Kidney tubule cell (primary cell): Measurements from ENCODE around the gene SOWAHC.
"Not testable (repeated sequence)": the region's sequence is repeated elsewhere in the genome, so short reads cannot be mapped to it uniquely, and the experiment has no call there.

Experiments used
- DNase-seq: peaks from one replicate; pipeline ENCODE4 v3.0.0-alpha.2; 2018; ENCODE audit warnings: low spot score

SOWAHC gene

GRCh38 chr2:109613922-109614714, at the start of gene SOWAHC, which contains the start of gene SEPTIN10:
Gene SOWAHC (plus strand): TSS chr2:109614364. CDS start chr2:109614490, 126 bp downstream.
Gene SEPTIN10 (minus strand): TSS chr2:109613966. CDS start chr2:109613827, 139 bp downstream.
- DNase-seq: peak; percentile 100

- no peak for DNase-seq
These were observed 38.8 kb upstream of the SOWAHC start for GRCh38 chr2:109575373-109575772.

- DNase-seq: not testable (repeated sequence)
These were observed 36.5 kb upstream of the SOWAHC start for GRCh38 chr2:109577630-109578029.

GRCh38 chr2:109582928-109583895, 31.0 kb upstream of the SOWAHC start:
- DNase-seq: no peak

- DNase-seq: no peak
These were observed 27.5 kb upstream of the SOWAHC start for GRCh38 chr2:109586687-109587086.

- DNase-seq: no peak
These were observed 23.0 kb upstream of the SOWAHC start for GRCh38 chr2:109591206-109591605.

GRCh38 chr2:109592905-109593304, 21.3 kb upstream of the SOWAHC start:
- DNase-seq: no peak

- DNase-seq: no peak
These were observed 19.8 kb upstream of the SOWAHC start for GRCh38 chr2:109594246-109594885.

- no peak for DNase-seq
These were observed 18.5 kb upstream of the SOWAHC start for GRCh38 chr2:109595644-109596043.

- DNase-seq: no peak
These were observed 16.9 kb upstream of the SOWAHC start for GRCh38 chr2:109597283-109597682.

- DNase-seq: no peak
These were observed 12.4 kb upstream of the SOWAHC start for GRCh38 chr2:109601783-109602182.

GRCh38 chr2:109602617-109603188, 11.5 kb upstream of the SOWAHC start:
- DNase-seq: no peak

GRCh38 chr2:109604597-109604996, 9.6 kb upstream of the SOWAHC start:
- peak; percentile 98 for DNase-seq

- DNase-seq: peak; percentile 20
These were observed 6.4 kb upstream of the SOWAHC start for GRCh38 chr2:109607766-109608165.

GRCh38 chr2:109609352-109610024, 4.7 kb upstream of the SOWAHC start:
- DNase-seq: peak; percentile 76

GRCh38 chr2:109611467-109612095, 2.6 kb upstream of the SOWAHC start:
- DNase-seq: peak; percentile 23

GRCh38 chr2:109613081-109613921, 863 bp upstream of the SOWAHC start:
- peak; percentile 57 for DNase-seq

- peak; percentile 45 for DNase-seq
These were observed 812 bp downstream of the SOWAHC start for GRCh38 chr2:109614715-109615636.
